Mammary epithelial cell (primary cell): ENCODE data around the gene SUMF1.

Source experiments
- EZH2 ChIP-seq: IDR thresholded peaks from 2 replicates; pipeline ENCODE4 v1.6.1; 2012; ENCODE audit warnings: low read length, inconsistent platforms, borderline replicate concordance
- TF ChIP-seq, protein P1 (sequence below), 2 donors: IDR thresholded peaks in 1 of 2; conservative IDR thresholded peaks in 1 of 2; 2 replicates each; pipeline ENCODE4 v1.5.1; 2011 to 2012; ENCODE audit warnings: inconsistent platforms in 2 of 2, low read length in 2 of 2, mild to moderate bottlenecking in 2 of 2, control low read depth in 1 of 2, low read depth in 1 of 2; ENCODE audit not compliant: insufficient read depth in 1 of 2; ENCODE audit errors: extremely low read depth in 1 of 2

DNA sequence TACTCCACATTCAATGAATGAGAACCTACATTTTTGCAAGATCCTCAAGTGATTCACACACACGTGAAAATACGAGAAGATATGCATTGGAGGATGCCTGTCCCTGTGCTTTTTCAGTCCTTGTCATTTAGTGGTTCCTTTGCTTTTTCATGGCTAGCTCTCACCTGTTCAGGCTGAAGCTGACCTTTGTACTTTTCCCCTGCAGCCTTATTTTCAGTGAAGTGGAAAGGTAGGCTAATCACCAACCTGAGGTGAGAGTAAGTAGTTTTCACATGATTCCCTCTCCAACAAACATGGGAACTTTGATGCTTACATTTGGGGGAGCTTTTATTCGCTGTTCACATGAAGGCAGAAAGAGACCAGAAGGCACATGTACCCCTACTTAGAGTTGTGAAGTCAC, 34.4 kb upstream of the SUMF1 start:
- TF ChIP-seq, protein P1, sequence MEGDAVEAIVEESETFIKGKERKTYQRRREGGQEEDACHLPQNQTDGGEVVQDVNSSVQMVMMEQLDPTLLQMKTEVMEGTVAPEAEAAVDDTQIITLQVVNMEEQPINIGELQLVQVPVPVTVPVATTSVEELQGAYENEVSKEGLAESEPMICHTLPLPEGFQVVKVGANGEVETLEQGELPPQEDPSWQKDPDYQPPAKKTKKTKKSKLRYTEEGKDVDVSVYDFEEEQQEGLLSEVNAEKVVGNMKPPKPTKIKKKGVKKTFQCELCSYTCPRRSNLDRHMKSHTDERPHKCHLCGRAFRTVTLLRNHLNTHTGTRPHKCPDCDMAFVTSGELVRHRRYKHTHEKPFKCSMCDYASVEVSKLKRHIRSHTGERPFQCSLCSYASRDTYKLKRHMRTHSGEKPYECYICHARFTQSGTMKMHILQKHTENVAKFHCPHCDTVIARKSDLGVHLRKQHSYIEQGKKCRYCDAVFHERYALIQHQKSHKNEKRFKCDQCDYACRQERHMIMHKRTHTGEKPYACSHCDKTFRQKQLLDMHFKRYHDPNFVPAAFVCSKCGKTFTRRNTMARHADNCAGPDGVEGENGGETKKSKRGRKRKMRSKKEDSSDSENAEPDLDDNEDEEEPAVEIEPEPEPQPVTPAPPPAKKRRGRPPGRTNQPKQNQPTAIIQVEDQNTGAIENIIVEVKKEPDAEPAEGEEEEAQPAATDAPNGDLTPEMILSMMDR (conservative IDR thresholded peaks at IDR 0.05 in 1 of 2, IDR thresholded peaks at IDR 0.05 in 1 of 2; ENCODE audit: extremely low read depth in 1 of 2, insufficient read depth in 1 of 2, low read depth in 1 of 2, low read length in 2 of 2), result no peak
- TF ChIP-seq EZH2, result no peak
